Kidney (tissue), 14 donors: ENCODE data around the gene PIGV. TPM values are rescaled to one million over a fixed set of nuclear protein-coding genes. Genes with fewer than 3 reads are reported as not detected.

Experiments
- DNase-seq, 5 donors: peaks; one replicate each; pipeline ENCODE4 v3.0.0-alpha.2; 2013 to 2020
- FAIRE-seq: peaks from 2 replicates; lab custom pipeline; 2012; peaks lifted over from hg19 to GRCh38; lab: Jason Lieb, UNC
- H3K27ac ChIP-seq, 2 donors: one replicate each; pipeline ENCODE4 v1.7.0; 2013; ENCODE audit warnings: low read depth in 2 of 2, low read length in 2 of 2, inconsistent platforms in 1 of 2
- H3K27me3 ChIP-seq: one replicate; pipeline ENCODE4 v1.7.1; 2013; ENCODE audit warnings: low read length, inconsistent platforms; ENCODE audit not compliant: control insufficient read depth, insufficient read depth
- H3K36me3 ChIP-seq, 3 donors: one replicate each; pipeline versions ENCODE4 v1.7.0 to v1.7.1; 2013; ENCODE audit warnings: low read length in 3 of 3, control low read depth in 1 of 3, inconsistent platforms in 1 of 3; ENCODE audit not compliant: insufficient read depth in 3 of 3, control insufficient read depth in 2 of 3
- H3K4me1 ChIP-seq, 3 donors: one replicate each; pipeline versions ENCODE4 v1.7.0 to v1.7.1; 2013; ENCODE audit warnings: low read length in 3 of 3, inconsistent platforms in 1 of 3, low read depth in 1 of 3; ENCODE audit not compliant: control insufficient read depth in 2 of 3, insufficient read depth in 2 of 3
- H3K4me3 ChIP-seq, 3 donors: one replicate each; pipeline versions ENCODE4 v1.7.0 to v1.8.1; 2013; ENCODE audit warnings: low read length in 3 of 3, control low read depth in 1 of 3, inconsistent platforms in 1 of 3
- H3K9ac ChIP-seq, 3 donors: one replicate each; pipeline versions ENCODE4 v1.7.0 to v1.7.1; 2013; ENCODE audit warnings: low read length in 3 of 3, control low read depth in 1 of 3, inconsistent platforms in 1 of 3
- H3K9me3 ChIP-seq, 3 donors: one replicate each; pipeline versions ENCODE4 v1.7.0 to v1.7.1; 2013; ENCODE audit warnings: low read length in 3 of 3, control low read depth in 1 of 3, inconsistent platforms in 1 of 3; ENCODE audit not compliant: control insufficient read depth in 2 of 3, insufficient read depth in 1 of 3
- intact Hi-C: fragments of 100-400 bp; cut with DNase I; formaldehyde crosslinking; loops from one replicate; pipeline ENCODE4 v1.11.1; 2022
- polyA plus RNA-seq: library from polyadenylated mRNA; stranded (reverse); fragments of 350-450 nt; fragmentation: Illumina TruSeq; extraction: RNeasy Lipid Tissue Mini Kit (QIAGEN cat#74804); gene quantifications from one replicate; pipeline ENCODE4 v1.2.3, GENCODE V29; 2014; ENCODE audit warnings: low read depth, low replicate concordance; ENCODE audit not compliant: insufficient read depth
- total RNA-seq: library from RNA; stranded (reverse); fragmentation: NEBNext Ultra II Directional; extraction: Animal tissue kit (Norgen Biotek cat#: 25700); gene quantifications from one replicate; pipeline ENCODE4 v1.2.1, GENCODE V29; 2021
- TF ChIP-seq, protein P1 (sequence below): IDR thresholded peaks from 3 replicates; pipeline ENCODE4 v1.5.1; 2012; ENCODE audit warnings: mild to moderate bottlenecking, moderate library complexity, borderline replicate concordance; ENCODE audit not compliant: insufficient read depth; ENCODE audit errors: extremely low read depth
- donor health status: control.
- donor health status: control.
- donor health status: control.
- donor health status: control.
- donor health status: control.
- donor health status: DM: yes; HTN: yes; CAD: no.
- donor health status: Normal renal cell carcinoma (clear cell type).

PIGV gene
- total and polyA plus RNA-seq, 2 donors from 2014 or later, result 13.8 to 15.5 TPM

- FAIRE-seq, result no peak
- H3K36me3 ChIP-seq, result peaks cover 18 to 82% (median 57%) of the 10 kb centered on the region in 3 donors
- no peak overlapping the region for H3K4me3 ChIP-seq
Observed at GRCh38 chr1:26774462-26774861, 13.3 kb upstream of the PIGV start.

GRCh38 chr1:26775666-26776065 is 12.1 kb upstream of the PIGV start:
- no peak overlapping the region for H3K4me3 ChIP-seq
- H3K36me3 ChIP-seq, result peaks cover 20 to 90% (median 66%) of the 10 kb centered on the region in 3 donors
- no peak overlapping the region for H3K27ac ChIP-seq
- DNase-seq (no peak), FAIRE-seq (no peak)
- no peaks in the 10 kb centered on the region for H3K27me3 ChIP-seq
- no peak overlapping the region for H3K9ac ChIP-seq
- TF ChIP-seq, protein P1, sequence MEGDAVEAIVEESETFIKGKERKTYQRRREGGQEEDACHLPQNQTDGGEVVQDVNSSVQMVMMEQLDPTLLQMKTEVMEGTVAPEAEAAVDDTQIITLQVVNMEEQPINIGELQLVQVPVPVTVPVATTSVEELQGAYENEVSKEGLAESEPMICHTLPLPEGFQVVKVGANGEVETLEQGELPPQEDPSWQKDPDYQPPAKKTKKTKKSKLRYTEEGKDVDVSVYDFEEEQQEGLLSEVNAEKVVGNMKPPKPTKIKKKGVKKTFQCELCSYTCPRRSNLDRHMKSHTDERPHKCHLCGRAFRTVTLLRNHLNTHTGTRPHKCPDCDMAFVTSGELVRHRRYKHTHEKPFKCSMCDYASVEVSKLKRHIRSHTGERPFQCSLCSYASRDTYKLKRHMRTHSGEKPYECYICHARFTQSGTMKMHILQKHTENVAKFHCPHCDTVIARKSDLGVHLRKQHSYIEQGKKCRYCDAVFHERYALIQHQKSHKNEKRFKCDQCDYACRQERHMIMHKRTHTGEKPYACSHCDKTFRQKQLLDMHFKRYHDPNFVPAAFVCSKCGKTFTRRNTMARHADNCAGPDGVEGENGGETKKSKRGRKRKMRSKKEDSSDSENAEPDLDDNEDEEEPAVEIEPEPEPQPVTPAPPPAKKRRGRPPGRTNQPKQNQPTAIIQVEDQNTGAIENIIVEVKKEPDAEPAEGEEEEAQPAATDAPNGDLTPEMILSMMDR, result no peak
- H3K9me3 ChIP-seq, result no peaks in the 10 kb centered on the region
- H3K4me1 ChIP-seq, result peaks cover 0 to 11% (median 0%) of the 10 kb centered on the region in 3 donors
- intact Hi-C loops, result no loop called here

More at GRCh38 chr1:26774462-26774861, 13.3 kb upstream of the PIGV start:
- Histone ChIP-seq H3K27me3 (no peaks in the 10 kb centered on the region), H3K4me1 (peaks cover 0 to 11% (median under 1%) of the 10 kb centered on the region in 3 donors), H3K9me3 (no peaks in the 10 kb centered on the region), H3K27ac (no peak overlapping the region), H3K9ac (no peak overlapping the region)
- no peak for DNase-seq
- intact Hi-C loops, result no loop called here
- TF ChIP-seq, protein P1, result no peak

- Histone ChIP-seq H3K4me3 (no peak overlapping the region), H3K4me1 (peaks cover 6 to 25% (median 15%) of the 10 kb centered on the region in 3 donors), H3K36me3 (peaks cover 10 to 55% (median 40%) of the 10 kb centered on the region in 3 donors), H3K9ac (no peak overlapping the region), H3K27ac (no peak overlapping the region), H3K27me3 (no peaks in the 10 kb centered on the region), H3K9me3 (no peaks in the 10 kb centered on the region)
- intact Hi-C loops, result no loop called here
- FAIRE-seq (no peak), DNase-seq (no peak)
- TF ChIP-seq, protein P1, result no peak
Observed at GRCh38 chr1:26779098-26779668, 8.6 kb upstream of the PIGV start.
